HG03108 (cell line): ENCODE measurements around the gene BMPER.

ENCODE experiments used
- ATAC-seq: cut with Tn5 transposase; IDR thresholded peaks from one replicate; pipeline ENCODE4 v1.9.1; 2021; ENCODE audit warnings: moderate library complexity; ENCODE audit not compliant: unreplicated experiment

Gene BMPER

DNA sequence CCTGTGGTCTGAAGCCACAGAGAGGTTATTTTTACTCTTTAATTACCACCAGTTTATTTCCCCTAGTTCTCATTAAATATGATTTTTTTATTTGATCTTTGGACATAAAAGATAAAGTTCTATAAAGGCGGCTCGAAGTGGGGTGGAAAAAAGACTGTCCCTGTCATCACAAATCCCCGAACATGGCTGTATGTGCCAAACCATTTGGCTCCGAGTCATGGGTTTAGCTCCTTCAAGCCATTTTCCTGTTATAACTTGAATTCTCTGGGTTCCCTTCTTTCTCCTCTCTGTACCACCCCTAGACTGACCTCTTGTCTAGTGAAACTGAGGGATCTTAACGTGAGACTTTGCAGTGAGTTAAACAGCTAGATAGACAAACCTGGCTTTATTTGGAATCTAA, 181.6 kb downstream of the BMPER start:
- ATAC-seq = no peak

DNA sequence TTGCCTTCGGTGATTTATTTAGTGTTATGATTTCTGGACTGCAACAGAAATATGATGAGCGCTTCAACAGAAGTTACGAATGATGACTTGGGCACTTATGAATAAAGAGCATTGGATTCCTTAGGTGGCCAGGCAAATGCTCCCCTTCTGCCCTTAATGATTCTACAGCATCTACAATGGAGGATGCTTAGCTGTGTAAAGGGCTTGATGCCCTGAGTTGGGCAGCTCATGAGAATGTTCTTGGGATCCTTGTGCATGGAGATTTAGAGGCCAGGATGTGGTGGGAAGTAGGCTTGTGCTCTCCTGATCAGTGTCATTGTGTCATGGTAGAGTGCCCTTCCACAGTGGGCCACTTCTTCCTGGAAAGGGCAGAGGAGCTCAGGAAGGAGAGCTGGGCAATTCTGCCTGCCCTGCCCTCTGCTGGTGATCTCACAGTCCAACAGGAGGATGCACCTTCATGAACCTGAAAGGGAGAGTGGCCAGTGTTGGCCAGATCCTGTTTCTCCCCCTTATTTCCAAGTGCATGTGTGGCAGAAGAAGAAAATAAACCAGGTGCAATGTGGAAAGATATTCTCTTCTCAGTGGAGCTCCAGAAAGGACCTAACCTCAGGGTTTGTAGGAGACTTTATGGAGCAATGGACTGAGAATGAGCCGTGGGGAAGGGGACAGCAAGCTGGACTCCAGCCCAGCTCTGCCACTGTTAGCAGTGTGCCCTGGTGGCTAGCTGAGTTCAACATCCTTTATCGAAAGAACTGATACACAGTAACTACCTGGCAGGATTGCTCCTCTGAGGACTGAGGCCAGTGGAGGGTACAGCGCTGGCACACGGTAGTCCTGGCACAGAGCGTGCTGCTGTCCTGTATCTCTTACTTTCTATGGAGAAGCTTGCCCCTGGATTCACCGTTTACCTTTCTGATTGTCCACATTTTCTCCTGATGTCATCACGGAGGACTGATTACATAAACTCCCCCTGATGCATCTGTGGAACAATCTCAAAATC, 182.9 kb downstream of the BMPER start:
- ATAC-seq = no peak

- no peak for ATAC-seq
These were observed 185.5 kb downstream of the BMPER start for GRCh38 chr7:34090816-34091215.

- ATAC-seq = no peak
These were observed 186.1 kb downstream of the BMPER start for GRCh38 chr7:34091321-34091917.

- no peak for ATAC-seq
These were observed 187.9 kb downstream of the BMPER start for GRCh38 chr7:34093276-34093675.

DNA sequence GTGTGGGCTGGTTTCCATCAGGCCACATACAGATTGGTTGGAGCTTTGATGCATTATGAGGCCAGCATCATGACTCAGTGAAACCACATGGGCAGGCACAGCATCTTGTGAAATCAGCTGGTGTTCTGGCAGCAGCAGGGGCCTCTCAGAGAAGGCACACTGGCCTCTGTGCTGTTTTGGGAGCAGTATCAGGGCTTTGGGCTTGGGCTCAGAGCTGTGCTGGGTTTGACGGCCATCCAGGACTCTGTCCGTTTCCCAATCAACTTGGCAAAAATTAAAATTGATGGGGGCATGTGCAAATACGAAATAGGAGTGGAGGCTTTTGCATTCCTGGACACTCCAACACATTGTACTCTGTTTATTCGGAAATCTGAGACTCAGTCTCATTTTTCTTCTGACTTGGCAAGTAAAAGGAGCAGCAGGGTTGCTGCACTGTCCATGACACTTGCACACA, 190.9 kb downstream of the BMPER start:
- no peak for ATAC-seq

- ATAC-seq = no peak
These were observed 191.4 kb downstream of the BMPER start for GRCh38 chr7:34096777-34097176.

- no peak for ATAC-seq
These were observed 195.3 kb downstream of the BMPER start for GRCh38 chr7:34100661-34101060.

DNA sequence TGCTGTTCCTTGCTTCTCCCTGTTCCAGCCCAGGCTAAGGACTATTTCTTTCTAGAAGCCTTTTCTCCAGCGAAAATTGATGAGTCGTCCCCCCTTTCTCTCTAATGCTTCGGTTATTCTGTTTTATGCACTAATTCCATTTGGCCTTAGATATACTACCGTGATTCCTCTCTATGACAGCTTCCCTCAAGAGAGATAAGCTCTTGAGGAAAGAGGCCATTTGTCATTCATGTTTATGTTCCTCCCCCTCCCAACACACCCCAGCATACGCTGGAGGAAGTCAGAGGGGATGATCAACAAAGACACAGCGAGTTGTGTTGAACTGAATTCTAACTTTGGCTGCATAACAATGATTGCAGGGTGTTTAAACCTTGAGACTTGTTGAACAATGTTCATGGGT, 198.8 kb downstream of the BMPER start:
- ATAC-seq = no peak

DNA sequence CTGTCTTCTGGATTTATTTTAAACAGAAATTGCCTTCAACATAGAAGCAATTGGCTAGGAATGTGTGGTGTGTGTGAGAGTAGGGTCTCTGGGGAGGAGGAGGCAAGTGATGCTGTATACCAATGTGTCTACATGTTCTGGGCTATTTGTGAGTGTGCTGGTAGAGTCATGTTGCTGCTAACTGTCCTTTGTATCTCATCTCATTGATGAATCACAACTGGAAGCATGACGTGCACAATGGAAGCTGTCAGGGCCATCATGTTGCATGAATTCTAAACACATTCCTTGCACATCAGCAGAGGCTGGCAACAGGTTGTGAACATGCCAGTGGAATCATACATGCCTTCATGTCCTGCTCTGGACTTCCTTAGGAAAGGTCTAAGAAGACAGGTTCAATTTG, 199.7 kb downstream of the BMPER start:
- no peak for ATAC-seq

DNA sequence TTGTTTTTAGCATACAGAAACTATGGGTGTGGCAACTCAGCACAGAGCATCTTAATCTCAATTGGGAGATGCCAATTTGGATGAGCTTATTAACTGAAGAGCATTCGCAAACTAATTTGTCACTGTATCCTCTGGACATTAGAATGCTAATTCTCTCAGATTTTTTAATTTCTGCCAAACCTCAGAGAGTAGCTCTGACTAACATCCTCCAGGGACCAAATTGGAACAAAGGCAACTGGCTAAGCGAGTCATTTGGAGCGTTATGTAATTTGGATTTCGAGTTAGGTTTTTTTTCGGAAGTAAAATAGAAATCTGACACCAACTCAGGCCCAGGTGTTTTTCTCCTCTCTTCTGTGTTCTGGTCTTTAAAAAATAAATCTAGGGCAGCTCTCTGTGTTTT, 201.9 kb downstream of the BMPER start:
- no peak for ATAC-seq

GRCh38 chr7:34108165-34108564, 202.8 kb downstream of the BMPER start:
- ATAC-seq = no peak

DNA sequence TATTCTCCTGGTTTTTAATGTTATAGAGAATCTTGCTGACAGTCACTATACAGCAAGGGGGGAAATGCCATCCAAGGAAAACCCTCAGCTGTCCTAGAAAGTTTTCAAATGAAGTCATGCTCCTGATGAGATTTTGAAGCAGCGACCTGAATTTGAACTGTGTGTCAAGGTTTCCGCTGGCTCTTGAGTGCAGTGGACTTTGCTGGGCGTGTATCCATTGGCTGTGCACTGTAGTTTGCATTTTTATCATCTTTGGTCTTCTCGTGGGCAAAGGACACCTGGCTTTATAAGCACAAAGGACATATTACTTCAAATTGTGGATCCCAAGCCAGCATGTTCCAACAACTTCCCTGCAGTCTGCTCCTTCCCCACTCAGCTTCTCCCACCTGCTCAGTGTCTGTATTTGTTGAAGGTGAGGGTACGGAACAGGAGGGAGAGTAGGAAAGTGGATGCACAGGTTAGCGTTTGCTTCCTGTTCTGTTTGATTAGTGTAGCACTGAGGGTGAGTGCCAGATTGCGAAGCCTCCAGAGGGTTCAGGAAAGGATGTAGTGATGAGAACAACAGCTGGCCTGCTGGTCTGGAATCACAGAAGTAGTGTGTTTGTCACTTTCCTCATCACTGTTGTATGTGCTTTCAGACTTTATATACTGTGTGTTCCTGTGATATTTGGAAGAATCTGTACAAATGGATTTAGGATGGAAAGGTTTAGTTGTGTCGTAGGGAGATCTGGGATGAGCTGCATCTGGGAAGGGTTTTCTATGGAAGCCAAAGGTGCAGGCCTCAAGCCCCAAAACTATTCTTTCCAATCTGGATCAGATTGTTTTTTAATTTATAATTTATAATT, 204.8 kb downstream of the BMPER start:
- no peak for ATAC-seq

- ATAC-seq = no peak
These were observed 205.7 kb downstream of the BMPER start for GRCh38 chr7:34111031-34111430.

GRCh38 chr7:34115503-34115902, 210.2 kb downstream of the BMPER start:
- ATAC-seq = no peak

DNA sequence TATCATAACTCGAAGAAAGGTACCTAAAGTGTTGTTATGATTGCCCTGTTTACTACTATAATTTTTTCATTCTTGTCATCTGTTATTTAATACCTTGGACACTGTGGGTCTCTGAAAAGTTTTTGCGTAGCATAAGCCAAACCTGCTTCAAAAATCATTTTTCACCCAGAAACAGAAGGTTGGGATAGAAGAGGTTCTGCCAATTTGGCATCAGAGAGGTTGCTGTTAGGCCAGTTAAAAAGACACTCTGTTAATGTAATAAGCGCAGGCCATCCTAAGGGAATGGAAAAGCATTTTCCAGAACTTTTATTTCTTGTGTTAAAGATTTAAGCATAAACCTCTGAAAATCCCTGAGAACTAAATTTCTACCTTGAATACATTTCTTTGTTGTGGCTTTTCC, 212.2 kb downstream of the BMPER start:
- no peak for ATAC-seq

GRCh38 chr7:34121366-34121765, 216.0 kb downstream of the BMPER start:
- no peak for ATAC-seq

DNA sequence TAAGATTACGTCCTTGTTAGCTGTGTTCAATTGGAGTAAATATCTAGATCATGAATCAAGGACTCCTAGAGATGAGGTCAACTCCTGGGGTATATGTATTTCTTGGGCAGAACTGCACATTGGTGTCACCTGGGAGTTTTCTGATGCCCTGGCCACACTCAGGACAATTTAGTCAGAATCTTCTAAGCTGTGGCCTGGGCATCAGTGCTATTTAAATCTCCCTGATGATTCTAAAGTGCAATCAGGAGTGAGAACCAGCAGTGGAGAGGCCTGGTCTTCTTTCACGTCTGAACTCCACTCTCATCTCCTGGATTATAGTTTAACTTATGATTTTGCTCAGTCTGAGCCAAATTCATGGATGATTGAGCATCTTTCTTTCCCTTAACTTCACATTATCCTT, 218.0 kb downstream of the BMPER start:
- ATAC-seq = no peak

GRCh38 chr7:34124765-34125164, 219.4 kb downstream of the BMPER start:
- no peak for ATAC-seq

DNA sequence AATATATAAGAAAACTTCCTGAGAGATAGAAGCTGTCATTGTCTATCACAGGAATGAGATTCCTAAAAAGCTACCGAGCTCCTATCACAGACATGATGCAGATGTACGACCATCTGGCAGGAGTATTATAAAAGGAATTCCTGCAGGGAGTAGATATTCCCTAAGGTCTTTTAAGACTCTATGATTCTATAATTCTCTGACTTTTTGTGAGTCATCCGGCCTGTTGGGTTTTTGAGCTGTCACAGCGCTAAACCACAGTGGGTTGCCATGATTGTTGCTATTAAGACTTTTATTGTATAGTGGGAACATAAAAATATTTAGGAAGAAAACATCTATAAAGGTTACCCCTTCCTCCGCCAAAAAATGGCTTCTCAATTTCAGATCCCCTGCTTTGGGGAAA, 223.4 kb downstream of the BMPER start:
- no peak for ATAC-seq

- no peak for ATAC-seq
These were observed 225.4 kb downstream of the BMPER start for GRCh38 chr7:34130558-34131295.
